C4-2B (cell line): ENCODE measurements around the gene POU2F1.
A peak's percentile ranks its signal among the peaks of the same experiment; 100 is the strongest.

Experiments
- H3K27ac ChIP-seq: fragments of 450-650 bp; 2 replicates; pipeline ENCODE4 v1.5.1; 2017
- ZFX ChIP-seq: fragments of 450-650 bp; IDR thresholded peaks from 2 replicates; pipeline ENCODE4 v1.6.1; 2017
- TF ChIP-seq, protein P1 (sequence below): fragments of 450-650 bp; conservative IDR thresholded peaks from 2 replicates; pipeline ENCODE4 v1.5.1; 2017; ENCODE audit warnings: mild to moderate bottlenecking

Gene POU2F1

DNA sequence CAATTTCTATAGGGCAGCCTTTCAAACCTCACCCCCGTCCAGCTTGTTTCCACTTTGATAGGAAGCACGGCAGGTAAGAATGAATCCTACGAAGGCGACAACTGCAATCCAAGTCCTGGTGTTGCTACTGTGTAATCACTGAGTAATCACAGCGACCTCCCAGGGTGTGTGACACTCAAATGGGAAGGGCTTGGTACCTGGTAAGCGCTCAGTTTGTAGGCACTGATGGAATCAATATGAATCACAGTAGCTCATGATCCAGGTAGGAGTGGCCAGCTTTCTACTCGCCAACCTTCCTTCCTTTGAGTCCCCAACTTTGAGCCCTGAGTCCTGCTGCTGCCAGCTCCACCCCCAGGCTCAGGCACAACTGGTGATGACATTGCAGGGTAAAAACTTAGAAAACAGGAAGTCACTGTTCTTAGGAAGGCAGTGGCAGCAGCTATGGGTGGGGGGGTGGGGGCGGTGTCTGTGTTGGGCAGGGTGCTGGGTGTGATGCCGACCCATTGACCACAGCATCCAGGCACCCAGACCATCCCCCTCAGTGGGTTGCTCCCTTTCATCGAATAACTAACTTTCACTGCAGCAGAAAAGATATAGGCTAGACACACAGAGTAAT lies 226.9 kb downstream of the POU2F1 start:
- no peak overlapping the region for H3K27ac ChIP-seq
- no peak for TF ChIP-seq ZFX
- TF ChIP-seq, protein P1, sequence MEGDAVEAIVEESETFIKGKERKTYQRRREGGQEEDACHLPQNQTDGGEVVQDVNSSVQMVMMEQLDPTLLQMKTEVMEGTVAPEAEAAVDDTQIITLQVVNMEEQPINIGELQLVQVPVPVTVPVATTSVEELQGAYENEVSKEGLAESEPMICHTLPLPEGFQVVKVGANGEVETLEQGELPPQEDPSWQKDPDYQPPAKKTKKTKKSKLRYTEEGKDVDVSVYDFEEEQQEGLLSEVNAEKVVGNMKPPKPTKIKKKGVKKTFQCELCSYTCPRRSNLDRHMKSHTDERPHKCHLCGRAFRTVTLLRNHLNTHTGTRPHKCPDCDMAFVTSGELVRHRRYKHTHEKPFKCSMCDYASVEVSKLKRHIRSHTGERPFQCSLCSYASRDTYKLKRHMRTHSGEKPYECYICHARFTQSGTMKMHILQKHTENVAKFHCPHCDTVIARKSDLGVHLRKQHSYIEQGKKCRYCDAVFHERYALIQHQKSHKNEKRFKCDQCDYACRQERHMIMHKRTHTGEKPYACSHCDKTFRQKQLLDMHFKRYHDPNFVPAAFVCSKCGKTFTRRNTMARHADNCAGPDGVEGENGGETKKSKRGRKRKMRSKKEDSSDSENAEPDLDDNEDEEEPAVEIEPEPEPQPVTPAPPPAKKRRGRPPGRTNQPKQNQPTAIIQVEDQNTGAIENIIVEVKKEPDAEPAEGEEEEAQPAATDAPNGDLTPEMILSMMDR = no peak

DNA sequence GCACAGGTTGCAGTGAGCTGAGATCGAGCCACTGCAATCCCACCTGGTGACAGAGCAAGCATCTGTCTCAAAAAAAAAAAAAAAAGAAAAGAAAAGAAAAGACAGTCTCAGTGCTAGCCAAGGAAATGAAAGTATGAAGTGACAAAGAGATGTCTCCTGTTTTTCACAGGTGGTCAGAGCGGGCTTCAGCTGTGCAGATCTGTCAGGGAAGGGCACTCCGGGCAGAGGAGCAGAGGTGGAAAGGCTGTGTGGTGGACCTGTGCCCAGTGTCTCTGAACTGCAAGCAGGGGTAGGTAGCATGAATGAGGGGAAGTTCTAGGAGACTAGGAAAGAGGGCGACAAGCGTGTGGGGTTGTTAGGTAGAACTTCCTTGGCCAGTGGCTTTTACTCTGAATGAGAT lies 230.2 kb downstream of the POU2F1 start:
- H3K27ac ChIP-seq = no peak overlapping the region
- TF ChIP-seq ZFX = no peak
- TF ChIP-seq, protein P1 = no peak

DNA sequence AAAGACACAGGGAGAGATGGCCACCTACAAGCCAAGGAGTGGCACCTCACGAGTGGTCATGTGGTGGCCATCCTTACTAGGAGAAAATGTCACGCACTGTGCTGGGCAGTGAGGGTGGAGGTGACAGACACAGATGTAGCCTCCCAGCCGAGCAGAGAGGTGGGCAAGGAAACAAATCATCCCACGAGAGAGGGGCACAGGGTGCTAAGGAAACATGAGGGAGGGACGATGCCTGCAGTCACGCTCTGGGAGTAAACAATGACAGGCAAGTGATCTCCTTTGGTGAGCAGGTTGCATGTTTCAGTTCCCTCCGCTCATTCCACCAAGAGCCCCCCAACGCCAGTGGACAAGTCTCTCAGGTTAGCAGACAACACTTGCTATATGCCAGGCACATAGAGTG lies 231.8 kb downstream of the POU2F1 start:
- TF ChIP-seq, protein P1 = no peak
- no peak for TF ChIP-seq ZFX
- H3K27ac ChIP-seq = no peak overlapping the region

DNA sequence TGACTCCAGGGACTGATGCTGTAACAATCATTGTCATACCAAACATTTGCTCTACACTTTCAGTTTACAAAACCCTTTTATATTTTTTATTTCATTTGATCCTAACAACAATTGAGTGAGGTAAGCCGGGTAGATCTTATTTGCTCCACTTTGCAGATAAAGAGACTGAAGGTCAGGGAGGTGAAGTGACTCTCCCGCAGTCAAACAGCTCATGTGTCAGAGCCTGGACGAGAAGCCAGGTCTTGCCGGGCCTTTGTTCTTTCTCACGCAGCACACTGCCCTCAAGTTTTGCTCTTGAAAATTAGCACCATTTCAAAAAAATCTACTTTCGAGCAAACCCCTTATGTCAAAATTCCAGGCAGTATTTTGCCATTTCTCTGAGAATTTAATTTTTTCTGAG lies 232.4 kb downstream of the POU2F1 start:
- H3K27ac ChIP-seq = no peak overlapping the region
- TF ChIP-seq ZFX = no peak
- TF ChIP-seq, protein P1 = no peak

DNA sequence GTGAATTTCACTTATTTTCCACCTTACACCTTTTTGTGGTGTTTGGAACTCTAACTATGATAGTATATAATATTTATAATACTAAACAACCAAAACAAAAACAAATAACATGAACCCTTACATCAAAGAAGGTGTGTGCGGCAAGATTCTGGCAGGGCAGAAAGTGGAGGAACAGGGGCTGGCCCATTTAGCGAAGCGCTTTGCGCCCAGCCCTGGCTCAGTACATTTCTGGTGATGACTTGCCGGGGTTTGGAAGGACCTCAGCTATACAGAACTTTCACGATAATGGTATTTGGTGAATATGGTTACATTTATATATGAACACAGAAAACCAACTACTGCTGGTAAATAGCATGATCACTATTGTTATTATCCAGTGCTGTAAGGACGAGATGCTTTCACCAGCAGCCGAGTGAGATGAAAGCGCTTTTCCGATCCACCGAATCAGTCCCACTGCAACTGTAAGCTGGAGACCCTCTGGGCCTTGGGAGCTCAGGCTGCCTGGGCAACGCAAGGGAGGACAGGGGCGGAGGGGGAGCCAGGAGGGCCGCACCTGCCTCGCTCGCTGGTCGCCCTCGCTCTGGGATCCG lies 233.7 kb downstream of the POU2F1 start:
- H3K27ac ChIP-seq = peak overlapping the region; percentile 59; the same call in 1 of the 2 replicates
- TF ChIP-seq, protein P1 = no peak
- TF ChIP-seq ZFX = no peak

DNA sequence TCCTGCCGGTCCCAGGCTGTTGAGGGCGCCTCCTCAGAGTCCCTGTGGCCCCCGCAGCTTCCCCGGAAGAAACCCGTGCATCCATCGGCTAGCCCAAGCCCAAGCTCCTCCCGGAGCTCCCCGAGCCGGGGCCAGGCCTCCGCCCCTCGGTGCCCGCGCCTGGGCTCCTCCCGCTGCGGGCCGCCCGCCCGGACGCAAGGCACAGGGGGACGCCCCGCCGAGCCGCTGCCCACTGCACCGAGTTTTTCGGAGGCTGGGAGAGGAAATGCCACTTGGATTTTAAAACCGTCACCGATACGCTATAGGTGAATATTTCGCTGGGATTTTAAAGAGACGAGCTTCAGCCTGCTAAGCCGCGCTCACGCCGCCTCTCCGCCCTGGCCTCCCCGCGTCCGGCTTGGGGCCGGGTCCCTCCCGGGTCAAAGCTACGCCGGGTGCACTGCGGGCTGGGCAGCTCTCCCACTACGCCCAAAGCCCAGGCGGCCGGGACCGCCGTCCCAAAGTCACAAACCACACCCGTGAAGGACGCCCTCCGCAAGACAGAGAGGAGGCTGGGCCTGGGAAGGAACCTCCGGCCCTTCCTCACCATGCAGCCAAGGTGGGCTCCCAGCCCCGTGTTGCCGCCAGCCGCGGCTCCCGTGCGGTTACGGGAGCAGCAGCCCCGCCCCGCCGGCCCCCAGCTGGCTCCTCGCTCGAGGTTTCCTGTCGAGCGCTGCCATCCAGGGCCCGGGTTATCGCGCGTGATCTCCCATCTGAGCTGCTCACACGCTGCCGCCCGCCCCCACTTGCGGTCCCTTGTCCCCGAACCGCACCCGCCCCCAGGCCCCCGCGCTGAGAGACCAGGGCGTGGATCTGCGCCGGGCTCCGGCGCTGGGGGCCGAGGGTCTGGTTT lies 234.5 kb downstream of the POU2F1 start:
- H3K27ac ChIP-seq = peak overlapping the region; percentile 59
- peak; percentile 56 for TF ChIP-seq ZFX
- TF ChIP-seq, protein P1 = no peak
